OCI-LY3 (cell line): ENCODE results near the gene KRTAP10-2.

ENCODE experiments used
- H2AFZ ChIP-seq: fragments of 200-600, 300-600 bp; shearing (Covaris generic); 2 replicates; pipeline ENCODE4 v1.6.0; 2014; ENCODE audit warnings: antibody characterized with exemption, low read depth, low read length
- H3K27ac ChIP-seq: fragments of 200-600, 300-600 bp; sonication (generic); 2 replicates; pipeline ENCODE4 v1.5.1; 2014; ENCODE audit warnings: mild to moderate bottlenecking, low read length, moderate library complexity, mixed read lengths
- H3K27me3 ChIP-seq: fragments of 200-600, 300-600 bp; sonication (generic); 2 replicates; pipeline ENCODE4 v1.6.1; 2014; ENCODE audit warnings: low read depth, low read length, mixed read lengths
- H3K36me3 ChIP-seq: fragments of 200-600, 300-600 bp; sonication (generic); replicated peaks from 2 replicates; pipeline ENCODE3; 2014; ENCODE audit warnings: low read depth, low read length, mixed read lengths
- H3K4me1 ChIP-seq: fragments of 300-600, 200-600 bp; sonication (generic); 2 replicates; pipeline ENCODE4 v1.6.1; 2014; ENCODE audit warnings: low read length, mixed read lengths
- H3K4me2 ChIP-seq: fragments of 200-600, 300-600 bp; sonication (generic); 2 replicates; pipeline ENCODE4 v1.6.1; 2014; ENCODE audit warnings: low read length, mixed read lengths
- H3K4me3 ChIP-seq: fragments of 300-600, 200-600 bp; sonication (generic); 2 replicates; pipeline ENCODE4 v1.5.1; 2014; ENCODE audit warnings: antibody characterized with exemption, mild to moderate bottlenecking, low read length, moderate library complexity
- H3K79me2 ChIP-seq: fragments of 300-600, 200-600 bp; shearing (Covaris generic); 2 replicates; pipeline ENCODE4 v1.6.1; 2014; ENCODE audit warnings: mild to moderate bottlenecking, low read length, mixed read lengths
- H3K9ac ChIP-seq: fragments of 300-600, 200-600 bp; shearing (Covaris generic); 2 replicates; pipeline ENCODE4 v1.6.0; 2014; ENCODE audit warnings: mild to moderate bottlenecking, low read length, moderate library complexity
- H3K9me3 ChIP-seq: fragments of 200-600, 300-600 bp; shearing (Covaris generic); 2 replicates; pipeline ENCODE4 v1.6.1; 2014; ENCODE audit warnings: low read length, mixed read lengths; ENCODE audit not compliant: insufficient read depth
- H4K20me1 ChIP-seq: fragments of 200-600, 300-600 bp; sonication (generic); 2 replicates; pipeline ENCODE4 v1.6.1; 2016; ENCODE audit warnings: low read length, mixed read lengths; ENCODE audit not compliant: insufficient read depth
- CTCF ChIP-seq: fragments of 200-600, 300-600 bp; sonication (generic); IDR thresholded peaks from 2 replicates; pipeline ENCODE4 v1.5.1; 2014; ENCODE audit warnings: antibody characterized with exemption, low read length, low read depth
- EZH2phosphoT487 ChIP-seq: fragments of 200-600 bp; shearing (Covaris generic); IDR thresholded peaks from 2 replicates; pipeline ENCODE4 v1.6.1; 2018; ENCODE audit warnings: antibody characterized with exemption, mixed run types, low read depth

Gene KRTAP10-2

GRCh38 chr21:44533121-44533890 lies 18.0 kb downstream of the KRTAP10-2 start:
- H4K20me1 ChIP-seq = no peaks in the 10 kb centered on the region
- H3K36me3 ChIP-seq = no peaks in the 10 kb centered on the region
- no peaks in the 10 kb centered on the region for H3K27me3 ChIP-seq
- H3K79me2 ChIP-seq = no peaks in the 10 kb centered on the region
- no peak overlapping the region for H3K4me2 ChIP-seq
- H3K4me1 ChIP-seq = no peaks in the 10 kb centered on the region
- no peak overlapping the region for H3K9ac ChIP-seq
- no peak overlapping the region for H2AFZ ChIP-seq
- H3K4me3 ChIP-seq = no peak overlapping the region
- H3K27ac ChIP-seq = no peak overlapping the region
- TF ChIP-seq EZH2phosphoT487 (no peak), CTCF (no peak)
- H3K9me3 ChIP-seq = no peaks in the 10 kb centered on the region

- Histone ChIP-seq H3K9me3 (no peaks in the 10 kb centered on the region), H3K27ac (no peak overlapping the region), H3K36me3 (no peaks in the 10 kb centered on the region), H4K20me1 (no peaks in the 10 kb centered on the region), H3K4me2 (no peak overlapping the region), H2AFZ (no peak overlapping the region), H3K9ac (no peak overlapping the region), H3K4me3 (no peak overlapping the region), H3K4me1 (no peaks in the 10 kb centered on the region), H3K27me3 (no peaks in the 10 kb centered on the region), H3K79me2 (no peaks in the 10 kb centered on the region)
- TF ChIP-seq EZH2phosphoT487 = no peak
- no peak for TF ChIP-seq CTCF
Measured at GRCh38 chr21:44532712-44533111, 18.6 kb downstream of the KRTAP10-2 start.

GRCh38 chr21:44531606-44532564 lies 19.4 kb downstream of the KRTAP10-2 start:
- Histone ChIP-seq H3K4me2 (no peak overlapping the region), H3K9me3 (no peaks in the 10 kb centered on the region), H3K36me3 (no peaks in the 10 kb centered on the region), H4K20me1 (no peaks in the 10 kb centered on the region), H3K79me2 (no peaks in the 10 kb centered on the region), H3K4me1 (no peaks in the 10 kb centered on the region), H3K4me3 (no peak overlapping the region), H3K9ac (no peak overlapping the region), H2AFZ (no peak overlapping the region), H3K27ac (no peak overlapping the region), H3K27me3 (no peaks in the 10 kb centered on the region)
- TF ChIP-seq EZH2phosphoT487 (no peak), CTCF (no peak)
